ENCODE measurements around the gene IARS2. TPM values are rescaled to one million over a fixed set of nuclear protein-coding genes. Genes with fewer than 3 reads are reported as not detected.

IARS2 gene
- total RNA-seq, 1 experiment from 2014 or later, result 72.9 TPM

- no peak overlapping the region for H4K5ac ChIP-seq (ENCODE audit: insufficient read length, low read depth, low read length)
- no peaks in the 10 kb centered on the region for H3K27me3 ChIP-seq (ENCODE audit: insufficient read depth, low read length)
- Mint-ChIP-seq H3K9me3 (no peaks in the 10 kb centered on the region), H3K4me1 (peaks cover 8 to 14% of the 10 kb centered on the region in 2 experiments), H3K27me3 (ENCODE audit: low read depth) (no peaks in the 10 kb centered on the region), H3K4me3 (no peak overlapping the region), H3K36me3 (ENCODE audit: insufficient read depth in 1 of 3, low read depth in 3 of 3) (peaks cover 4 to 25% (median 14%) of the 10 kb centered on the region in 3 experiments; a peak in 6 of 7 replicates), H3K27ac (peak overlapping the region in 2 of 3 experiments; percentile 64 to 82; a peak in 3 of 7 replicates)
- no peak overlapping the region for H3K27ac ChIP-seq (ENCODE audit: insufficient read length, low read depth, low read length)
- no peaks in the 10 kb centered on the region for H3K79me2 ChIP-seq (ENCODE audit: insufficient read depth, low read length)
- no peaks in the 10 kb centered on the region for H3K9me3 ChIP-seq (ENCODE audit: control insufficient read depth, low read depth, low read length)
- no peak overlapping the region for H3K56ac ChIP-seq (ENCODE audit: insufficient read length, low read depth, low read length)
- no CpG with 5 or more reads among the region's 3 CpGs for WGBS (ENCODE audit: extremely low coverage, insufficient read length, low lambda C conversion rate)
- H2BK120ac ChIP-seq (ENCODE audit: low read depth, low read length, poor library complexity, severe bottlenecking), result no peak overlapping the region
- no peak overlapping the region for H2AFZ ChIP-seq (ENCODE audit: low read length)
- H3K9ac ChIP-seq (ENCODE audit: extremely low read depth, insufficient read length, low read length), result no peak overlapping the region
- no peak overlapping the region for H2BK12ac ChIP-seq (ENCODE audit: insufficient read length, low read depth, low read length)
- H4K20me1 ChIP-seq (ENCODE audit: control insufficient read depth, insufficient read depth, insufficient read length), result no peaks in the 10 kb centered on the region
- H3K23me2 ChIP-seq (ENCODE audit: insufficient read length, low read depth, low read length, poor library complexity, severe bottlenecking), result no peaks in the 10 kb centered on the region
- H4K8ac ChIP-seq (replicated peaks; ENCODE audit: insufficient read length, low read depth, low read length), result no peak overlapping the region
- H2BK5ac ChIP-seq (ENCODE audit: insufficient read length, low read length), result no peak overlapping the region
- no peak overlapping the region for H3K23ac ChIP-seq (ENCODE audit: insufficient read length, low read depth, low read length)
- H2BK20ac ChIP-seq (ENCODE audit: low read depth, low read length, poor library complexity, severe bottlenecking), result no peak overlapping the region
- H2BK15ac ChIP-seq (ENCODE audit: low read depth, low read length), result no peak overlapping the region
- H3T11ph ChIP-seq (ENCODE audit: low read length), result no peak overlapping the region
- H3K79me1 ChIP-seq (ENCODE audit: insufficient read depth, low read depth, low read length, poor library complexity, severe bottlenecking), result no peaks in the 10 kb centered on the region
- H2AK5ac ChIP-seq (ENCODE audit: insufficient read length, low read length), result no peak overlapping the region
- no peak overlapping the region for H3K4me2 ChIP-seq (ENCODE audit: insufficient read depth, insufficient read length, low read length)
- TF ChIP-seq, protein P1, sequence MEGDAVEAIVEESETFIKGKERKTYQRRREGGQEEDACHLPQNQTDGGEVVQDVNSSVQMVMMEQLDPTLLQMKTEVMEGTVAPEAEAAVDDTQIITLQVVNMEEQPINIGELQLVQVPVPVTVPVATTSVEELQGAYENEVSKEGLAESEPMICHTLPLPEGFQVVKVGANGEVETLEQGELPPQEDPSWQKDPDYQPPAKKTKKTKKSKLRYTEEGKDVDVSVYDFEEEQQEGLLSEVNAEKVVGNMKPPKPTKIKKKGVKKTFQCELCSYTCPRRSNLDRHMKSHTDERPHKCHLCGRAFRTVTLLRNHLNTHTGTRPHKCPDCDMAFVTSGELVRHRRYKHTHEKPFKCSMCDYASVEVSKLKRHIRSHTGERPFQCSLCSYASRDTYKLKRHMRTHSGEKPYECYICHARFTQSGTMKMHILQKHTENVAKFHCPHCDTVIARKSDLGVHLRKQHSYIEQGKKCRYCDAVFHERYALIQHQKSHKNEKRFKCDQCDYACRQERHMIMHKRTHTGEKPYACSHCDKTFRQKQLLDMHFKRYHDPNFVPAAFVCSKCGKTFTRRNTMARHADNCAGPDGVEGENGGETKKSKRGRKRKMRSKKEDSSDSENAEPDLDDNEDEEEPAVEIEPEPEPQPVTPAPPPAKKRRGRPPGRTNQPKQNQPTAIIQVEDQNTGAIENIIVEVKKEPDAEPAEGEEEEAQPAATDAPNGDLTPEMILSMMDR (conservative IDR thresholded peaks at IDR 0.05), result no peak
- H4K91ac ChIP-seq (ENCODE audit: insufficient read length, low read depth, low read length), result no peak overlapping the region
- no peak for DNase-seq
- no peak overlapping the region for H3K4ac ChIP-seq (ENCODE audit: low read depth, low read length)
- H3K4me1 ChIP-seq (ENCODE audit: insufficient read depth, low read length), result no peaks in the 10 kb centered on the region
- no peak overlapping the region for H3K18ac ChIP-seq (ENCODE audit: insufficient read length, low read depth, low read length)
- H3K14ac ChIP-seq (ENCODE audit: insufficient read depth, low read length), result no peak overlapping the region
Observed at GRCh38 chr1:220060876-220061275, 33.1 kb upstream of the IARS2 start.
